Activated CD8-positive, alpha-beta memory T cell treated with anti-CD3 and anti-CD28 coated beads for 24 hours (primary cell): Measurements from ENCODE around the gene CTRB2.
"Not testable (repeated sequence)": the region's sequence is repeated elsewhere in the genome, so short reads cannot be mapped to it uniquely, and the experiment has no call there.

Source experiments
- DNase-seq: peaks from one replicate; pipeline ENCODE4 v3.0.0-alpha.2; 2020

CTRB2 gene

DNA sequence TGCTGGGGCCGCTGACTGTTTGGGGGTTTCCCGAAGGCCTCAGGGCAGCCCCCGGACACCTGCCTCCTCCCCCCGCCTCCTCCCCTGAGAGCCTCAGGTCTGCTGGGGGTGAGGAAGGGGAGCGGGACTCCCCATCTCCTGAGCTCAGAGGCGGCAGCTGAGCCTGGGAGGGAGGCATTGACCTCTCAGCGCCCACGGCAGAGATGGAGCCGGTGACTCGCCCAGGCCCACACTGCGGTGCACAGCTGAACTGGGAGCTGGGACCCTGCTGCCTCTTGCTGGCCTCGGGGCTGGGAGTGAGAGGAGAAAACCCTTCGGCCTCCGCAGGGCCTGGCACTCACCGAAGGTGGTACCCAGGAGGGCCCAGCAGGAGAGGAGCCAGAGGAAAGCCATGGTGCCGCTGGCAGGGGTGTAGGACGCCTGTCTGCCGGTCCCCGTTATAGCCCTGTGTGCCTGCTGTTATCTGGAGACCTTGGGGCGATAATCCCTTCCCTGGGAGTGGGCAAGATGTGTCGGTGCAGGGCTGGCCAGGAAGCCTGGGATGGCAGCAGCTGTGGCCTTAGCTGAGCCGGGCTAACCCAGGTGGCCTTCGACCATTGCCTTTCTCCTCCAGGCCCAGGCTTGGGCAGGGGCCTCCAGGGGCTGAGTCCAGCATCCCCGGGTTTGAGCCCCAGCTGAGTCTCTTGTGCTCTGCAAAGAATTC, at the start of gene CTRB2:
Gene CTRB2 (minus strand): TSS at position 413 of the 703 bp plus-strand sequence. CDS start 20 bp downstream, at position 393.
- DNase-seq: no peak

- no peak for DNase-seq
Measured at GRCh38 chr16:75256059-75256571, 49.2 kb upstream of the CTRB2 start.

GRCh38 chr16:75254359-75254837, 47.4 kb upstream of the CTRB2 start:
- no peak for DNase-seq

GRCh38 chr16:75252946-75253911, 46.3 kb upstream of the CTRB2 start:
- DNase-seq: no peak

DNA sequence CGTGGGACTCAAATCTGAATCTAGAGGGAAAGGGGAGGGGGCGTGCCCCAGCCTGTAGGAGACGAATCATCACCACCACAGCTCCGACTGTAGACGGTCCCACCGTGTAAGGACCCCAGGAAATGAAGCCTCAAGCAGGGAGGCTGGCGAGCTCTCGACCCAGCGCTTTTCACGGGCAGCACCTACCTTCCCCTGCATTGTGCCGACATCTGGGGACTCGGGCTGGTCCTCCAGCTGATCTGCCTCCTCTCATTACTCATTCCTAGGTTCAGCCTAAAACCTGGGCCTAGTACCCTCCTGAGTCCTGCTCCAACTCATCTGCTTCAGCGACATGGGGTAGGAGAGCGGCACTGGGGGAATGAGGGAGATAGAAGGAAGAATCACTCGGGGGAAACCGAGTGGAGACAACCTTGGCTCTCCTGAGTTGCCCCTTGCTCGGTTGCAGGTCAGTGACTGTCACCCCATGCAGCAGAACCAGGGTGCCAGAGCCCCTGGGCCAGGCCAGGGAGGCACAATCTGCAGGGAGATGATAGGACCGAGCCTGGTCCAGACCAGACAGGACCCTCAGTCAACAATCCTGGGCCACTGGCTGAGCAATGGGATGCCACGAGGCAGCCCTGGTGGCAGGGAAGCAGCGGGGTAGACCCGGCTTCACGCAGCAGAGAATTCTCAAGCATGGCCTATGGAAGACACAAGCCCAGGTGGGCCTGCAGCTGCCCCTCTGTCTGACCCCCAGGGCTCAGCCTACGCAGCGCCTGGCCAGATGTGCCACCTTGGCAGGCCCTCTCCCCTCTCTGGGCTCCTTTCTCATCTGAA, 45.3 kb upstream of the CTRB2 start:
- no peak for DNase-seq

- no peak for DNase-seq
Measured at GRCh38 chr16:75251280-75252048, 44.5 kb upstream of the CTRB2 start, which contains the start of gene BCAR1. Gene BCAR1, minus strand, starts transcription at chr16:75251624. Its CDS starts 142 bp downstream, at chr16:75251482.

GRCh38 chr16:75250809-75251279, 43.9 kb upstream of the CTRB2 start:
- no peak for DNase-seq

- DNase-seq: no peak
Measured at GRCh38 chr16:75250089-75250808, 43.3 kb upstream of the CTRB2 start.

GRCh38 chr16:75249441-75249840, 42.5 kb upstream of the CTRB2 start:
- DNase-seq: no peak

GRCh38 chr16:75248536-75249380, 41.8 kb upstream of the CTRB2 start:
- no peak for DNase-seq

GRCh38 chr16:75248142-75248535, 41.2 kb upstream of the CTRB2 start:
- no peak for DNase-seq

- no peak for DNase-seq
Measured at GRCh38 chr16:75247249-75247648, 40.3 kb upstream of the CTRB2 start.

DNA sequence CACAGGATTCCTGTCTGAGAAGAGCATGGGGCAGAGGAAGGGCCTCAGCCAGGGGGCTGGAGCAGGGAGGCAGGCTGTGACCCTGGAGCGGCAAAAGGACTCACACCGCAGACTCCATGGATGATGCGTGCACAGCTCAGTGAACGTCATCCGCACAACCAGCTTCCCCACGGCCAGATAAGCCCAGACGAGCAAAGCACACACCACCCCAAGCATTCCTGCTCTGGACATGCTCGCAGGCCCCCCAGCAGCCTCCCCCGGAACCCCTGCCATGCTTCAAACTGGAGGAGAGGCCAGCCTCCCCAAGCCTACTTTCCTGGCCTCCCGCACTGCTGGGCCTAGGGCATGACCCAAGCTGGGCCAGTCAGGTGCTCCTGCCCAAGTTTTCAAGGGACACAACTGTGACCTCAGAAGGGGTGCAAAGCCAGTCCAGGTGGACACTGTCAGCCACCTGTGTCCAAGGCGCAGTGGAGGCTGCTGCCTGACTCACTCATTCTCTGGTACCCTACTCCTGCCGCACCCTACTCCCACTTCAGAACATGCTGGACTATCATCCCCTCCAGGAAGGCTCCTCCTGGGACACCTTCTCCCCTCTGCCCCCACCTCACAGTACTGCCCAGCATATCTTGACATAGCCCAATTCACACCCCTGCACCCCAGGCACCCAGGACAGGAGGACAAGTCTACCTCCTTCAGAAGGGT, 39.7 kb upstream of the CTRB2 start:
- DNase-seq: no peak

- no peak for DNase-seq
Measured at GRCh38 chr16:75244844-75245758, 38.1 kb upstream of the CTRB2 start.

- DNase-seq: no peak
Measured at GRCh38 chr16:75244225-75244809, 37.4 kb upstream of the CTRB2 start.

DNA sequence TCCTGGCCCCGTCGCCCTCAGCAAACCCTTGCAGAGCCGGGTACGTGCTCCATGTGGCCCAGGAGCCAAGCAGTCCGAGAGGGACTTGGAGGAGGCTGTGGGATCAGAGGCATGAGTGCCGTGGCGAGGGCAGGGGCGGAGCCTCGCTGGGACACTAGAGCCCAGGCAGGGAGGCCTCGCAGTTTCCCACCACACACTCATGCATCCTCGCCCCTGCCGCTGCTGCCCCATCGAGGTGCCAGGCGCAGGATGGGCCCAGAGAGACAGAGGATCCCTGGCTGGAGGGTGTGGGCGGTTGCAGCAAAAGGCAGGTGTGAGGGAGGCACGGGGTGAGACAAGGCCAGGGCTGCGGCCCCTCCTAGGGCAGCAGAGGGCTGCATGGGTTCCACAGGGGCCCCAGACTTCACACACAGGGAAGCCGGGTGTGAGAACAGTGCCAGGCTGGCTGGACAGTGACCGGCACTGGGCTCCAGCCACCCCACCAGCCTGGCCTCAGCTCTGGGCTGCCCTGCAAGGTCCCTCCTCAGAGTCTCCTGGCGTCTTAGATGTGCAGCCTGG, 36.8 kb upstream of the CTRB2 start:
- DNase-seq: no peak

GRCh38 chr16:75242436-75243078, 35.6 kb upstream of the CTRB2 start:
- not testable (repeated sequence) for DNase-seq
